HG03060 (cell line): ENCODE results near the gene RGS7.
"Not testable (repeated sequence)": the region's sequence is repeated elsewhere in the genome, so short reads cannot be mapped to it uniquely, and the experiment has no call there.

Experiments
- ATAC-seq: cut with Tn5 transposase; IDR thresholded peaks from one replicate; pipeline ENCODE4 v1.9.1; 2021; ENCODE audit warnings: low read depth, moderate number of reproducible peaks; ENCODE audit not compliant: unreplicated experiment

Gene RGS7

GRCh38 chr1:240762471-240762987, 594.5 kb downstream of the RGS7 start:
- ATAC-seq = not testable (repeated sequence)

GRCh38 chr1:240758777-240759176, 598.2 kb downstream of the RGS7 start:
- not testable (repeated sequence) for ATAC-seq

- ATAC-seq = no peak
Measured at GRCh38 chr1:240758296-240758695, 598.7 kb downstream of the RGS7 start.

GRCh38 chr1:240747907-240748306, 609.1 kb downstream of the RGS7 start:
- ATAC-seq = no peak

- no peak for ATAC-seq
Measured at GRCh38 chr1:240743705-240744104, 613.3 kb downstream of the RGS7 start.

- ATAC-seq = no peak
Measured at GRCh38 chr1:240739754-240740153, 617.3 kb downstream of the RGS7 start.

GRCh38 chr1:240739139-240739538, 617.9 kb downstream of the RGS7 start:
- no peak for ATAC-seq

GRCh38 chr1:240737766-240738265, 619.2 kb downstream of the RGS7 start:
- no peak for ATAC-seq

GRCh38 chr1:240737298-240737697, 619.7 kb downstream of the RGS7 start:
- no peak for ATAC-seq

GRCh38 chr1:240734705-240735104, 622.3 kb downstream of the RGS7 start:
- not testable (repeated sequence) for ATAC-seq

- ATAC-seq = no peak
Measured at GRCh38 chr1:240734001-240734400, 623.0 kb downstream of the RGS7 start.

GRCh38 chr1:240732390-240732789, 624.6 kb downstream of the RGS7 start:
- peak; percentile 71 for ATAC-seq
